Medulla oblongata (tissue), 1 donor: Measurements from ENCODE around the gene RNLS.

ENCODE experiments used
- DNase-seq: peaks from one replicate; pipeline ENCODE4 v3.0.0-alpha.2; 2015; ENCODE audit errors: extremely low spot score

Gene RNLS

GRCh38 chr10:88582806-88583583, at the start of gene RNLS:
Gene RNLS (minus strand): TSS chr10:88583318.
- peak; percentile 82 for DNase-seq

- DNase-seq: no peak
Measured at GRCh38 chr10:88624840-88625239, 41.7 kb upstream of the RNLS start.

GRCh38 chr10:88623835-88624234, 40.7 kb upstream of the RNLS start:
- DNase-seq: no peak

GRCh38 chr10:88620441-88620840, 37.3 kb upstream of the RNLS start:
- DNase-seq: no peak

- no peak for DNase-seq
Measured at GRCh38 chr10:88618496-88618895, 35.4 kb upstream of the RNLS start.

GRCh38 chr10:88617772-88618300, 34.7 kb upstream of the RNLS start:
- no peak for DNase-seq

DNA sequence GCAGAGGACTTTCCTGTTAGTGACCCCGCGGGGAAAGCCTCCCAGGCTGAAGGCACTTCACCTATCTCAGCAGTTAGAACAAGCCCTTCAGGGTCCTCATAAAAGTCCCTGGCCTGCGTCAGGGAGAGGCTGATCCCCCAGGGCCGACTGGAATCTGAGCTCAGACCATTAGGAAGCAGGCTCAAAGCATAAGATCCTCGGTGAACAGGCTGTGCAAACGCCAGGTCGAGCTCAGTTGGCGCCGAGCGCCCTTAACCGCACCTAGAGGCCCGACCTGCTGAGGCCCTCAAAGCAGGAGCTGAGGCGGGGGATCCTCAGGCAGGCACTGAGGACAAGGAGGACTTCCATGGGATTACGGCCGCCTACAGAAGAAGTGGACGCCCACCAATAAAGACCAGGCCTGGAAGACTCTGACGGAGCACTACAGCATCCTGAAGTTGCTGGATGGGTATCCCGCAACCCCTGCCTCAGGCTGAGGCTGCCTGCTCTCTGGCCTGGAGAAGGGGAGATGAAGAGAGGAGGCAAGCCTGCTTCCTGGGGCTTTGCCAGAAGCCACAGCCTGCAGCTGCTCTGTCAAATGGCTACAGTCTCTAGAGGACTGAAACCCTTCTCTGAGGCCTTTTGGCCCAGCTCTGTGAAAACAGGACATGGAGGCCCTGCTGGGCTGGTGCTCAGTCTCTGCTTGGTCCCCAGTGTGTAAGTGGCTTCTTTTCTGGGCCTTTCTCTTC, 33.3 kb upstream of the RNLS start:
- peak; percentile 4 for DNase-seq

GRCh38 chr10:88608780-88609179, 25.7 kb upstream of the RNLS start:
- no peak for DNase-seq

- no peak for DNase-seq
Measured at GRCh38 chr10:88608052-88608732, 25.1 kb upstream of the RNLS start.

- no peak for DNase-seq
Measured at GRCh38 chr10:88598055-88598454, 14.9 kb upstream of the RNLS start.

GRCh38 chr10:88594482-88594881, 11.4 kb upstream of the RNLS start:
- no peak for DNase-seq

DNA sequence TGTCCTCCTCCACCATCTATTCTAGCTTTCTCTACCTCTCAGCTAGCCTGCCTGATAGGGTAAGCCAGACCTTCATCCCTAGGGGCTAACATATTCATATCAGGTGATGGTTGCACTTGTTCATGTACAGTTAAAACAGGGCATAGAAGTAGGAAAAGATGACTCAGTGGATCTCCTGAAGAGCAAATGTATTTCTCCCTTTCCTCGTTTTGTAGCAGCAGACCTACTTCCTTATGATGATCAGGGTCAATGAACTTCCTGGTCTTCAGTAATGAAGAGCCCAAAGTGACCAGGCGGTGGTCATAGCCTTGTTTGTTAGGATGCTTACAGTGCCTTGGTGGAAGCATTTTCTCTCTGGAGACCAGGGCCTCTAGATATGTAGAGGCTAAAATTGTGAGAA, 9.8 kb upstream of the RNLS start:
- no peak for DNase-seq

DNA sequence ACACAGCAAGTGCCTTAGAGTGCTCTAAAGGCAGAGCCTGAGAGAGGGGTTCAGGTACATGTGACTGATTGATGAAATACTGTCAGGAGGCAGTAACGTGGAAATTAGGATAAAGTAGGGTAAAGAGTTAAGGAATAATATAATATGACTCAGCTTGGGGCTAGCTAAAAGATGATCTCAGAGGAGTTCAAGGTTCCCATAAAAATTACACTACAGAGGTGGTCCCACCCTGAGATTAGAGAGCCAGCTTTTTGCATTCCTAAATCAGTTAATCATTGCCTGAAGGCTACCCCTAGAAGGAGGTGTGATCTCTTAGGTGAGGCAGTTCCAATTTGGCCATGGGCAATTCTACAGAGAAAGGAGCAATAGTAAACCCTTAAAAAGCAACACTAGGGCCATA, 9.3 kb upstream of the RNLS start:
- DNase-seq: no peak

DNA sequence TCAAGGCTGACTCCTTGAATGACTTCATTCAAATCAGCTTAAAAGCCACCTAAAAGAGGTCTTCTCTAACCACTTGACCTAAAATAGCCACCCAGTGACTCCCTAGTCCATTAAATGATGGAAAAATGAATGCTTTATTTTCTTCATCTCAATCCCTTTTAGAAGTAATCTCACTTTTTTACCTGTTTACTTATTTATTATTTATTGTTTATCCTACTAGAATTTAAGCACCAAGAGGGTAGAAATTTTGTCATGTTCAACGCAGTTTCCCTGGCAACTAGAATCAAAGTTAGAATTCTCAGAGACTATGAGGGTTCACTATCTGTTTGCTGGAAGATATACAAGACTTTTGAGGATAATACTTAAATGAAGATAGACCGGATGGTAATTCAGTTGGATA, 3.3 kb upstream of the RNLS start, which contains the start of gene LIPJ:
LIPJ (plus strand) TSS at position 301 of the 400 bp plus-strand sequence. CDS start 3,926 bp downstream, outside the sequence.
- no peak for DNase-seq

DNA sequence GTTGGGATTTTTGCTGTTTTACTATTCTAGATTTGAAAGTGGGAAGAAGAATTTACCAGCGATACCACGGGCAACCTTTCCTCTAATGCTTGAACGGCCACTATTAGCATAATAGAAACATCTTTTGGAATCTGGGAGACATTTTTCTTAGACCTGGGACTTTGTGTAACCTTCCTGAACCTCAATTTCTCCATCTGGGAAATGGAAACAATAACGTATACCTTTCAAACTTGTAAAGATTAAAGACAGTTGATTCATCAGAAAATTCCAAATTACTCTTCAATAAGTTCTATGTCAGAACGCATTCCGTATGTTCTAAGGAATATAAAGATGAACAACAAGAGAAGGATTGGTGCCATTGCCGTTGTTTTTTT, 453 bp upstream of the RNLS start:
- DNase-seq: no peak

- no peak for DNase-seq
Measured at GRCh38 chr10:88582411-88582805, 710 bp downstream of the RNLS start.

GRCh38 chr10:88565072-88565471, 18.0 kb downstream of the RNLS start:
- peak; percentile 8 for DNase-seq

DNA sequence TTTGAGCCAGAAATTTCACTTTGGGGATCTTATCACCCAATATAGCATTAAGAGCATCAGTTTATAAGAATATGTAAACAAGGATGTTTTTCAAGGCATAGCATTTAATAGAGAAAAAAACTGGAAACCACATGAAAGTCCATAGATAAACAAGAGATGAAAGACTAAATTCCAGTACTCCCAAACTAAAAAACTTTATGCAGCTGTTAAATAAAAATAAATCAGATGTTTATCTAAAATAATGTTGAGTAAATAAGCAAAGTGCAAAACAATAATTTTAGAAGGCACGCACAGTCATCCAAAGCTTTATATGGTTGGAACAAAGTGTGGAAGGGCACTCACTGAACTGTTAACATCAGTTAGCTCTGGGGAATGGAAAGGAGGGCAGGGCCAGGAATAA, 21.0 kb downstream of the RNLS start:
- no peak for DNase-seq

DNA sequence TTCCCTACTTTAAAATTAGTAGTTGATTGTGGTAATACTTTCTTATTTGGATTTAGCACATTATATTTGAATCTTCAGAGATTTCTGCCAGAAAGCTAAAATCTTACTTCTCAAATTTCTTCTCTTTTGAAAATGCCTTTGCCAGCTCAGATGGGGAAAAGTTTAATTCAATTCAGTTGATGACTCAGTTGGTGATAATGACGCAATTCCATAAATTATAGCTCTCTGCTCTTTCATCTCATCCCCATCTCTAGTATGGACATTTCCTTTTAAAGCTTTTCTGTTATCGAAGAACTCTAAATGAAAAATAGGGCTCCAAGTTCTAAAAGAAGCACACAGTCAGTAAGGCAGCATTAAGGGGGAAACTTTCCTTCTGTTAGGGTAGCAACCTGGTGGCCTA, 25.5 kb downstream of the RNLS start:
- DNase-seq: no peak

GRCh38 chr10:88557256-88557655, 25.9 kb downstream of the RNLS start:
- DNase-seq: no peak

- no peak for DNase-seq
Measured at GRCh38 chr10:88555190-88555908, 27.8 kb downstream of the RNLS start.
